Esophagus muscularis mucosa (tissue), 4 donors: ENCODE measurements around the gene AFAP1L1. TPM values are rescaled to one million over a fixed set of nuclear protein-coding genes. Genes with fewer than 3 reads are reported as not detected.
A peak's percentile ranks its signal among the peaks of the same experiment; 100 is the strongest.

ENCODE experiments used
- DNase-seq: peaks from one replicate; pipeline ENCODE4 v3.0.0-alpha.2; 2017; ENCODE audit errors: extremely low spot score
- H3K27ac ChIP-seq, 4 donors: fragments of 200-600 bp; sonication (generic); replicated peaks in 1 of 4; 1 replicate in 3 of 4; 2 replicates in 1 of 4; pipeline ENCODE4 v1.5.1; 2016 to 2019; ENCODE audit warnings: mild to moderate bottlenecking in 1 of 4
- H3K27me3 ChIP-seq, 4 donors: fragments of 200-600 bp; sonication (generic); one replicate each; pipeline versions ENCODE4 v1.5.1 to v1.6.0; 2016 to 2019
- H3K36me3 ChIP-seq, 4 donors: fragments of 200-600 bp; sonication (generic); one replicate each; pipeline ENCODE4 v1.5.1; 2016 to 2019
- H3K4me1 ChIP-seq, 4 donors: fragments of 200-600 bp; sonication (generic); one replicate each; pipeline ENCODE4 v1.5.1; 2016 to 2019
- H3K4me3 ChIP-seq, 4 donors: fragments of 200-600 bp; sonication (generic); 1 replicate in 2 of 4; 2 replicates in 2 of 4; pipeline ENCODE4 v1.5.1; 2016 to 2019; ENCODE audit warnings: mild to moderate bottlenecking in 4 of 4, moderate library complexity in 1 of 4
- H3K9me3 ChIP-seq, 4 donors: fragments of 200-600 bp; sonication (generic); 1 replicate in 3 of 4; 2 replicates in 1 of 4; pipeline ENCODE4 v1.5.1; 2016 to 2019
- CTCF ChIP-seq, 3 experiments: fragments of 200-600 bp in 2 of 3; fragments of 450-650 bp in 1 of 3; sonication (generic) in 2 of 3; IDR thresholded peaks; one replicate each; pipeline ENCODE4 v1.5.1; 2017 to 2019; ENCODE audit warnings: antibody characterized with exemption in 3 of 3, mild to moderate bottlenecking in 2 of 3, moderate library complexity in 1 of 3
- EP300 ChIP-seq: sonication (generic); formaldehyde crosslinking; IDR thresholded peaks from one replicate; pipeline ENCODE4 v1.6.1; 2017; ENCODE audit warnings: antibody characterized with exemption
- POLR2A ChIP-seq: fragments of 450-650 bp; IDR thresholded peaks from one replicate; pipeline ENCODE4 v1.6.1; 2017; ENCODE audit warnings: antibody characterized with exemption, moderate library complexity, mild to moderate bottlenecking, low read depth
- POLR2AphosphoS5 ChIP-seq, 2 donors: sonication (generic); formaldehyde crosslinking; IDR thresholded peaks; one replicate each; pipeline ENCODE4 v1.6.1; 2017; ENCODE audit warnings: antibody characterized with exemption in 2 of 2
- WGBS: methylation state at CpG from one replicate; pipeline ENCODE4 v1.1.5; 2018; 5-methylcytosine and 5-hydroxymethylcytosine counted together
- intact Hi-C: fragments of 100-400 bp; cut with DNase I; formaldehyde crosslinking; loops from one replicate; pipeline ENCODE4 v1.15.1; 2023
- total RNA-seq, 4 donors: library from RNA; depleted of rRNA; stranded (reverse); fragments of >200 nt; gene quantifications; one replicate each; pipeline versions ENCODE4 v1.1.0 to v1.2.1, GENCODE V29; 2016

AFAP1L1 gene
- total RNA-seq, 4 donors from 2014 or later: 10.0 to 23.8 (median 16.6) TPM

- peak within 1 kb of the TSS; percentile 72 to 82 (median 75) for H3K27ac ChIP-seq
- intact Hi-C loops: no loop called here
Measured at GRCh38 chr5:149357370-149358293, 86.0 kb downstream of the AFAP1L1 start, which contains the start of gene PCYOX1L. PCYOX1L (plus strand) TSS chr5:149358046; CDS start chr5:149358069, 23 bp downstream.

GRCh38 chr5:149358294-149358651 lies 86.6 kb downstream of the AFAP1L1 start:
- WGBS: 0% methylated on average over 12 of the region's 18 CpGs
- intact Hi-C loops: no loop called here
- Histone ChIP-seq H3K27me3 (no peaks in the 10 kb centered on the region), H3K27ac (peak overlapping the region; percentile 72 to 82 (median 75)), H3K36me3 (peaks cover 0 to 25% (median 13%) of the 10 kb centered on the region in 4 donors), H3K4me3 (peak overlapping the region; percentile 66 to 89 (median 77)), H3K4me1 (peaks cover 10 to 22% (median 17%) of the 10 kb centered on the region in 4 donors), H3K9me3 (no peaks in the 10 kb centered on the region)
- DNase-seq: no peak
- TF ChIP-seq POLR2A: no peak

More at GRCh38 chr5:149357370-149358293, 86.0 kb downstream of the AFAP1L1 start, which contains the start of gene PCYOX1L:
- DNase-seq: peak; percentile 98
- H3K27me3 ChIP-seq: no peaks in the 10 kb centered on the region
- H3K4me1 ChIP-seq: peaks cover 10 to 22% (median 17%) of the 10 kb centered on the region in 4 donors
- H3K4me3 ChIP-seq: peak within 1 kb of the TSS; percentile 66 to 89 (median 77)
- no peaks in the 10 kb centered on the region for H3K9me3 ChIP-seq
- peaks cover 0 to 27% (median 17%) of the 10 kb centered on the region in 4 donors for H3K36me3 ChIP-seq
- WGBS: 3% methylated on average over 27 of the region's 61 CpGs
- TF ChIP-seq POLR2AphosphoS5 (IDR thresholded peaks at IDR 0.05) (peak; percentile 48 to 71), EP300 (no peak), CTCF (IDR thresholded peaks at IDR 0.05) (peak in 1 of 3 experiments; percentile 5)

GRCh38 chr5:149358868-149359495 lies 87.3 kb downstream of the AFAP1L1 start:
- 82% methylated on average over 8 of the region's 8 CpGs for WGBS
- DNase-seq: no peak
- Histone ChIP-seq H3K36me3 (peaks cover 0 to 18% (median 10%) of the 10 kb centered on the region in 4 donors), H3K27me3 (no peaks in the 10 kb centered on the region), H3K4me3 (no peak overlapping the region), H3K4me1 (peaks cover 10 to 22% (median 17%) of the 10 kb centered on the region in 4 donors), H3K9me3 (no peaks in the 10 kb centered on the region), H3K27ac (peak overlapping the region in 1 of 4 donors; percentile 10)
- TF ChIP-seq EP300 (no peak), POLR2A (no peak), CTCF (IDR thresholded peaks at IDR 0.05) (no peak), POLR2AphosphoS5 (IDR thresholded peaks at IDR 0.05) (no peak)
- intact Hi-C loops: no loop called here

GRCh38 chr5:149360272-149360671 lies 88.6 kb downstream of the AFAP1L1 start:
- 71% methylated on average over 1 of the region's 1 CpG for WGBS
- intact Hi-C loops: no loop called here

More at GRCh38 chr5:149360272-149360671, 88.6 kb downstream of the AFAP1L1 start:
- Histone ChIP-seq H3K4me3 (no peak overlapping the region), H3K27ac (no peak overlapping the region), H3K36me3 (peaks cover 0 to 7% (median 2%) of the 10 kb centered on the region in 4 donors), H3K27me3 (no peaks in the 10 kb centered on the region), H3K9me3 (no peaks in the 10 kb centered on the region), H3K4me1 (peaks cover 10 to 22% (median 17%) of the 10 kb centered on the region in 4 donors)
- TF ChIP-seq POLR2AphosphoS5 (IDR thresholded peaks at IDR 0.05) (no peak), CTCF (IDR thresholded peaks at IDR 0.05) (no peak), EP300 (no peak), POLR2A (no peak)
- DNase-seq: no peak
